SK-N-SH treated with all-trans-retinoic acid at 6 μM for 48 hours (cell line): ENCODE measurements around the gene AHCY.
"Not testable (repeated sequence)": the region's sequence is repeated elsewhere in the genome, so short reads cannot be mapped to it uniquely, and the experiment has no call there.

ENCODE experiments used
- ATAC-seq: fragments of 200-7000 bp; cut with Tn5 transposase; 3 replicates; pipeline ENCODE4 v1.9.1; 2020; ENCODE audit warnings: mild to moderate bottlenecking, moderate library complexity
- BACH2 ChIP-seq: fragments of 250-450 bp; sonication (Bioruptor Pico); IDR thresholded peaks from 2 replicates; pipeline ENCODE4 v1.9.0; 2021; ENCODE audit warnings: mild to moderate bottlenecking, borderline replicate concordance
- CREB5 ChIP-seq: fragments of 250-450 bp; sonication (Bioruptor Pico); IDR thresholded peaks from 2 replicates; pipeline ENCODE4 v1.5.1; 2020; ENCODE audit warnings: low read depth, mild to moderate bottlenecking, moderate library complexity
- CSDC2 ChIP-seq: fragments of 250-450 bp; sonication (Bioruptor Pico); IDR thresholded peaks from 2 replicates; pipeline ENCODE4 v1.5.0; 2020; ENCODE audit warnings: mild to moderate bottlenecking, moderate library complexity
- CSRNP3 ChIP-seq: fragments of 250-450 bp; sonication (Bioruptor Pico); IDR thresholded peaks from 2 replicates; pipeline ENCODE4 v1.5.1; 2021; ENCODE audit warnings: mild to moderate bottlenecking, moderate library complexity
- ESRRG ChIP-seq: fragments of 250-450 bp; sonication (Bioruptor Pico); IDR thresholded peaks from 2 replicates; pipeline ENCODE4 v1.6.1; 2021; ENCODE audit warnings: mild to moderate bottlenecking
- GLIS3 ChIP-seq: fragments of 250-450 bp; sonication (Bioruptor Pico); IDR thresholded peaks from 2 replicates; pipeline ENCODE4 v1.5.0; 2020; ENCODE audit warnings: mild to moderate bottlenecking, moderate library complexity
- ISL1 ChIP-seq: fragments of 250-450 bp; sonication (Bioruptor Pico); IDR thresholded peaks from 2 replicates; pipeline ENCODE4 v2.1.2; 2022; ENCODE audit warnings: mild to moderate bottlenecking, moderate library complexity
- OSR1 ChIP-seq: fragments of 250-450 bp; sonication (Bioruptor Pico); IDR thresholded peaks from 2 replicates; pipeline ENCODE4 v1.8.0; 2022; ENCODE audit warnings: moderate library complexity, mild to moderate bottlenecking, inconsistent platforms
- PATZ1 ChIP-seq: fragments of 250-450 bp; sonication (Bioruptor Pico); IDR thresholded peaks from 2 replicates; pipeline ENCODE4 v1.8.0; 2020; ENCODE audit warnings: mild to moderate bottlenecking, moderate library complexity, borderline replicate concordance
- POU6F1 ChIP-seq: fragments of 250-450 bp; sonication (Bioruptor Pico); IDR thresholded peaks from 2 replicates; pipeline ENCODE4 v1.8.0; 2021; ENCODE audit warnings: low read depth, mild to moderate bottlenecking, moderate library complexity, borderline replicate concordance
- RARB ChIP-seq: fragments of 250-450 bp; sonication (Bioruptor Pico); IDR thresholded peaks from 2 replicates; pipeline ENCODE4 v1.8.0; 2021; ENCODE audit warnings: mild to moderate bottlenecking, moderate library complexity
- SNAI2 ChIP-seq: fragments of 250-450 bp; sonication (Bioruptor Pico); IDR thresholded peaks from 2 replicates; pipeline ENCODE4 v1.5.0; 2020; ENCODE audit warnings: mild to moderate bottlenecking, moderate library complexity
- TCF4 ChIP-seq: fragments of 250-450 bp; sonication (Bioruptor Pico); IDR thresholded peaks from 2 replicates; pipeline ENCODE4 v1.8.0; 2021; ENCODE audit warnings: mild to moderate bottlenecking, moderate library complexity, borderline replicate concordance
- TOX ChIP-seq: fragments of 250-450 bp; sonication (Bioruptor Pico); IDR thresholded peaks from 2 replicates; pipeline ENCODE4 v1.8.0; 2021; ENCODE audit warnings: mild to moderate bottlenecking, moderate library complexity, borderline replicate concordance
- TSHZ2 ChIP-seq: fragments of 250-450 bp; sonication (Bioruptor Pico); IDR thresholded peaks from 2 replicates; pipeline ENCODE4 v1.5.0; 2020; ENCODE audit warnings: mild to moderate bottlenecking, moderate library complexity
- ZC3H10 ChIP-seq: fragments of 250-450 bp; sonication (Bioruptor Pico); IDR thresholded peaks from 2 replicates; pipeline ENCODE4 v1.5.1; 2021; ENCODE audit warnings: mild to moderate bottlenecking, moderate library complexity
- ZFP3 ChIP-seq: fragments of 250-450 bp; sonication (Bioruptor Pico); IDR thresholded peaks from 2 replicates; pipeline ENCODE4 v1.5.0; 2020; ENCODE audit warnings: mild to moderate bottlenecking, moderate library complexity
- ZNF70 ChIP-seq: fragments of 450-650 bp; formaldehyde crosslinking; IDR thresholded peaks from 2 replicates; pipeline ENCODE4 v1.5.0; 2020; ENCODE audit warnings: mild to moderate bottlenecking, moderate library complexity

The AHCY gene

GRCh38 chr20:34345402-34345736, 42.2 kb upstream of the AHCY start (continued):
- TF ChIP-seq CSRNP3 (CRISPR knock-in tag) (no peak), ZNF70 (CRISPR knock-in tag) (no peak), CREB5 (CRISPR knock-in tag) (no peak), CSDC2 (CRISPR knock-in tag) (no peak)

GRCh38 chr20:34344238-34344637, 41.1 kb upstream of the AHCY start:
- TF ChIP-seq GLIS3 (CRISPR knock-in tag) (no peak), SNAI2 (CRISPR knock-in tag) (no peak), TCF4 (CRISPR knock-in tag) (no peak), TOX (no peak)
- no peak for ATAC-seq

- no peak for ATAC-seq
- no peak for TF ChIP-seq PATZ1 (CRISPR knock-in tag)
- TF ChIP-seq ESRRG, result no peak
- no peak for TF ChIP-seq TCF4 (CRISPR knock-in tag)
- no peak for TF ChIP-seq TOX
- TF ChIP-seq ZC3H10 (CRISPR knock-in tag), result no peak
- TF ChIP-seq TSHZ2 (CRISPR knock-in tag), result no peak
These were observed 40.5 kb upstream of the AHCY start for GRCh38 chr20:34343458-34344211.

GRCh38 chr20:34341199-34341598, 38.0 kb upstream of the AHCY start:
- not testable (repeated sequence) for ATAC-seq

GRCh38 chr20:34340726-34341125, 37.6 kb upstream of the AHCY start:
- ATAC-seq, result not testable (repeated sequence)

GRCh38 chr20:34337982-34338726, 35.0 kb upstream of the AHCY start:
- TF ChIP-seq PATZ1 (CRISPR knock-in tag), result no peak
- TF ChIP-seq BACH2 (CRISPR knock-in tag), result no peak
- TF ChIP-seq ZFP3 (CRISPR knock-in tag), result no peak
- no peak for TF ChIP-seq CSRNP3 (CRISPR knock-in tag)
- no peak for TF ChIP-seq ZNF70 (CRISPR knock-in tag)
- no peak for TF ChIP-seq OSR1 (CRISPR knock-in tag)
- TF ChIP-seq CSDC2 (CRISPR knock-in tag), result no peak
- no peak for TF ChIP-seq POU6F1 (CRISPR knock-in tag)
- TF ChIP-seq TOX, result no peak
- TF ChIP-seq RARB (CRISPR knock-in tag), result no peak
- TF ChIP-seq ISL1 (CRISPR knock-in tag), result no peak
- no peak for ATAC-seq
